ENCODE measurements around the gene CKB.
A peak's percentile ranks its signal among the peaks of the same experiment; 100 is the strongest.

Gene CKB

GRCh38 chr14:103520657-103521437, 1.8 kb downstream of the CKB start:
- H3K4me3 ChIP-seq (ENCODE audit: low read length): peak overlapping the region; percentile 38
- no peak for DNase-seq (ENCODE audit: low read depth)
- TF ChIP-seq CTCF (conservative IDR thresholded peaks at IDR 0.05; ENCODE audit: low read depth, low read length): peak; percentile 50

- TF ChIP-seq CTCF (conservative IDR thresholded peaks at IDR 0.05; ENCODE audit: low read depth, low read length): no peak
- no peak overlapping the region for H3K4me3 ChIP-seq (ENCODE audit: low read length)
Observed at GRCh38 chr14:103520269-103520656, 2.4 kb downstream of the CKB start.

GRCh38 chr14:103519837-103520212, 2.8 kb downstream of the CKB start:
- no peak for TF ChIP-seq CTCF (conservative IDR thresholded peaks at IDR 0.05; ENCODE audit: low read depth, low read length)
- no peak overlapping the region for H3K4me3 ChIP-seq (ENCODE audit: low read length)
- no peak for DNase-seq (ENCODE audit: low read depth)

More at GRCh38 chr14:103520269-103520656, 2.4 kb downstream of the CKB start:
- DNase-seq (ENCODE audit: low read depth): no peak

- no peak for TF ChIP-seq CTCF (conservative IDR thresholded peaks at IDR 0.05; ENCODE audit: low read depth, low read length)
- DNase-seq (ENCODE audit: low read depth): no peak
- no peak overlapping the region for H3K4me3 ChIP-seq (ENCODE audit: low read length)
Observed at GRCh38 chr14:103519043-103519836, 3.4 kb downstream of the CKB start.

GRCh38 chr14:103518422-103519042, 4.1 kb downstream of the CKB start:
- H3K4me3 ChIP-seq (ENCODE audit: low read length): no peak overlapping the region
- peak; percentile 97 for TF ChIP-seq CTCF (conservative IDR thresholded peaks at IDR 0.05; ENCODE audit: low read depth, low read length)
- no peak for DNase-seq (ENCODE audit: low read depth)

GRCh38 chr14:103517721-103518421, 4.8 kb downstream of the CKB start:
- no peak for TF ChIP-seq CTCF (conservative IDR thresholded peaks at IDR 0.05; ENCODE audit: low read depth, low read length)
- no peak overlapping the region for H3K4me3 ChIP-seq (ENCODE audit: low read length)
- no peak for DNase-seq (ENCODE audit: low read depth)
